Natural killer cell (primary cell): ENCODE results near the gene RBM28. TPM values are rescaled to one million over a fixed set of nuclear protein-coding genes. Genes with fewer than 3 reads are reported as not detected.

Source experiments
- ATAC-seq, 3 donors: fragments of 150-1000 bp in 2 of 3; fragments of 200-7000 bp in 1 of 3; cut with Tn5 transposase; 1 replicate in 1 of 3; 2 replicates in 2 of 3; pipeline ENCODE4 v1.10.0; 2021; ENCODE audit warnings: mild to moderate bottlenecking in 2 of 3, moderate library complexity in 2 of 3
- DNase-seq, 2 donors: peaks; one replicate each; pipeline versions ENCODE4 v3.0.0 to v3.0.0-alpha.2; 2013 to 2021; ENCODE audit warnings: mixed read lengths in 1 of 2
- H3K27ac ChIP-seq: one replicate; pipeline ENCODE4 v1.5.1; 2013; ENCODE audit warnings: mild to moderate bottlenecking, low read length
- H3K27me3 ChIP-seq: one replicate; pipeline ENCODE4 v1.6.1; 2013; ENCODE audit warnings: low read length; ENCODE audit not compliant: control insufficient read depth, insufficient read depth
- H3K36me3 ChIP-seq: one replicate; pipeline ENCODE4 v1.6.1; 2013; ENCODE audit warnings: low read length; ENCODE audit not compliant: control insufficient read depth, insufficient read depth
- H3K4me1 ChIP-seq: one replicate; pipeline ENCODE4 v1.6.1; 2013; ENCODE audit warnings: low read length; ENCODE audit not compliant: control insufficient read depth, insufficient read depth
- H3K4me3 ChIP-seq: one replicate; pipeline ENCODE4 v1.5.1; 2013; ENCODE audit warnings: low read length
- H3K9me3 ChIP-seq: one replicate; pipeline ENCODE4 v1.6.1; 2013; ENCODE audit warnings: low read length; ENCODE audit not compliant: control insufficient read depth, insufficient read depth
- H3K27ac Mint-ChIP-seq, 2 donors: one replicate each; pipeline ENCODE4 v1.8.0; 2022; ENCODE audit warnings: mild to moderate bottlenecking in 2 of 2, mixed read lengths in 2 of 2, moderate library complexity in 1 of 2
- H3K27me3 Mint-ChIP-seq, 2 donors: one replicate each; pipeline ENCODE4 v1.8.0; 2022; ENCODE audit warnings: low read depth in 2 of 2, mixed read lengths in 2 of 2
- H3K36me3 Mint-ChIP-seq: one replicate; pipeline ENCODE4 v1.8.0; 2022; ENCODE audit warnings: mixed read lengths
- H3K4me1 Mint-ChIP-seq, 2 donors: one replicate each; pipeline ENCODE4 v1.8.0; 2022; ENCODE audit warnings: mixed read lengths in 2 of 2
- H3K4me3 Mint-ChIP-seq: one replicate; pipeline ENCODE4 v1.8.0; 2022; ENCODE audit warnings: mild to moderate bottlenecking, moderate library complexity, mixed read lengths
- H3K9me3 Mint-ChIP-seq, 2 donors: one replicate each; pipeline ENCODE4 v1.8.0; 2022; ENCODE audit warnings: mixed read lengths in 2 of 2
- WGBS: methylation state at CpG from one replicate; pipeline ENCODE4 v1.1.7; 2013; ENCODE audit warnings: missing lambda C conversion rate; ENCODE audit not compliant: insufficient coverage; 5-methylcytosine and 5-hydroxymethylcytosine counted together
- intact Hi-C: fragments of 100-400 bp; cut with micrococcal nuclease; formaldehyde crosslinking; loops from one replicate; pipeline ENCODE4 v1.14.2; 2022
- total RNA-seq, 4 donors: library from RNA; stranded (reverse); fragments of 120-200 nt in 1 of 4; gene quantifications; one replicate each; pipeline versions ENCODE4 v1.2.3 to v1.2.4, GENCODE V29; 2013 to 2022
- TF ChIP-seq, protein P1 (sequence below): fragments of 200-600 bp; IDR thresholded peaks from one replicate; pipeline ENCODE4 v1.8.0; 2022; ENCODE audit warnings: antibody characterized with exemption

RBM28 gene
- total RNA-seq, 3 donors from 2014 or later (not counting 1 experiment from before 2014, with no cell fraction given), result 32.5 to 48.7 (median 48.5) TPM

DNA sequence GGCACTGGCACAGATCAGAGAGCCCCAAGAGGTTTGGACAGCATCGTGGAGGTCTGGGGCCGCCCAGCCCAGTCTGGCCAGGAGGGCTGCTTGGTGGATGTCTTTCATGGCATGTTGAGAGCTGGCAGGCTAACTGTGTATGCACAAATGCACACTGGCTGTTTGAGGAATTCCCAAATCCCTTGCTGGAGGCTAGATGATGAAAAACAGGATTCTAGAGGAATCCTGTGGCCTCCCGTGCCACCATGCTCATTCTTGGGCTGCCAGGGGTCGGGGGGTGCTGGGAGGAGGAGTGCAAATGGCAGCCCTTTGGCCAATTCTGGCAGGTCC, 76.1 kb downstream of the RBM28 start:
- Histone ChIP-seq H3K4me3 (no peak overlapping the region), H3K27ac (no peak overlapping the region), H3K4me1 (no peaks in the 10 kb centered on the region), H3K36me3 (no peaks in the 10 kb centered on the region), H3K9me3 (no peaks in the 10 kb centered on the region), H3K27me3 (peaks cover 9% of the 10 kb centered on the region)
- H3K4me1 Mint-ChIP-seq, result no peaks in the 10 kb centered on the region
- H3K36me3 Mint-ChIP-seq, result no peaks in the 10 kb centered on the region
- ATAC-seq (no peak), DNase-seq (no peak)
- TF ChIP-seq, protein P1, sequence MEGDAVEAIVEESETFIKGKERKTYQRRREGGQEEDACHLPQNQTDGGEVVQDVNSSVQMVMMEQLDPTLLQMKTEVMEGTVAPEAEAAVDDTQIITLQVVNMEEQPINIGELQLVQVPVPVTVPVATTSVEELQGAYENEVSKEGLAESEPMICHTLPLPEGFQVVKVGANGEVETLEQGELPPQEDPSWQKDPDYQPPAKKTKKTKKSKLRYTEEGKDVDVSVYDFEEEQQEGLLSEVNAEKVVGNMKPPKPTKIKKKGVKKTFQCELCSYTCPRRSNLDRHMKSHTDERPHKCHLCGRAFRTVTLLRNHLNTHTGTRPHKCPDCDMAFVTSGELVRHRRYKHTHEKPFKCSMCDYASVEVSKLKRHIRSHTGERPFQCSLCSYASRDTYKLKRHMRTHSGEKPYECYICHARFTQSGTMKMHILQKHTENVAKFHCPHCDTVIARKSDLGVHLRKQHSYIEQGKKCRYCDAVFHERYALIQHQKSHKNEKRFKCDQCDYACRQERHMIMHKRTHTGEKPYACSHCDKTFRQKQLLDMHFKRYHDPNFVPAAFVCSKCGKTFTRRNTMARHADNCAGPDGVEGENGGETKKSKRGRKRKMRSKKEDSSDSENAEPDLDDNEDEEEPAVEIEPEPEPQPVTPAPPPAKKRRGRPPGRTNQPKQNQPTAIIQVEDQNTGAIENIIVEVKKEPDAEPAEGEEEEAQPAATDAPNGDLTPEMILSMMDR, result no peak
- no peak overlapping the region for H3K4me3 Mint-ChIP-seq
- H3K27ac Mint-ChIP-seq, result no peak overlapping the region
- no peaks in the 10 kb centered on the region for H3K9me3 Mint-ChIP-seq
- H3K27me3 Mint-ChIP-seq, result peaks cover 23 to 25% of the 10 kb centered on the region in 2 donors
- intact Hi-C loops, result no loop called here
- WGBS, result 90% methylated on average over 4 of the region's 4 CpGs

- Histone ChIP-seq H3K27me3 (peaks cover 9% of the 10 kb centered on the region), H3K36me3 (no peaks in the 10 kb centered on the region), H3K27ac (no peak overlapping the region), H3K4me3 (no peak overlapping the region), H3K9me3 (no peaks in the 10 kb centered on the region), H3K4me1 (no peaks in the 10 kb centered on the region)
- intact Hi-C loops, result no loop called here
- no peaks in the 10 kb centered on the region for H3K36me3 Mint-ChIP-seq
- H3K9me3 Mint-ChIP-seq, result no peaks in the 10 kb centered on the region
- TF ChIP-seq, protein P1, result no peak
- no peaks in the 10 kb centered on the region for H3K4me1 Mint-ChIP-seq
- H3K27ac Mint-ChIP-seq, result no peak overlapping the region
- DNase-seq (no peak), ATAC-seq (no peak)
- peaks cover 22 to 23% of the 10 kb centered on the region in 2 donors for H3K27me3 Mint-ChIP-seq
- 86% methylated on average over 16 of the region's 16 CpGs for WGBS
- no peak overlapping the region for H3K4me3 Mint-ChIP-seq
These were observed 76.7 kb downstream of the RBM28 start for GRCh38 chr7:128266883-128267594.

- Histone ChIP-seq H3K4me3 (no peak overlapping the region), H3K9me3 (no peaks in the 10 kb centered on the region), H3K27ac (no peak overlapping the region), H3K4me1 (no peaks in the 10 kb centered on the region), H3K27me3 (peaks cover 9% of the 10 kb centered on the region), H3K36me3 (no peaks in the 10 kb centered on the region)
- ATAC-seq, result no peak
- TF ChIP-seq, protein P1, result no peak
- DNase-seq, result no peak
- Mint-ChIP-seq H3K36me3 (no peaks in the 10 kb centered on the region), H3K9me3 (no peaks in the 10 kb centered on the region), H3K4me3 (no peak overlapping the region), H3K27me3 (peaks cover 22 to 23% of the 10 kb centered on the region in 2 donors), H3K27ac (no peak overlapping the region), H3K4me1 (no peaks in the 10 kb centered on the region)
- intact Hi-C loops, result no loop called here
- WGBS, result 100% methylated on average over 1 of the region's 1 CpG
These were observed 77.2 kb downstream of the RBM28 start for GRCh38 chr7:128266529-128266882.

DNA sequence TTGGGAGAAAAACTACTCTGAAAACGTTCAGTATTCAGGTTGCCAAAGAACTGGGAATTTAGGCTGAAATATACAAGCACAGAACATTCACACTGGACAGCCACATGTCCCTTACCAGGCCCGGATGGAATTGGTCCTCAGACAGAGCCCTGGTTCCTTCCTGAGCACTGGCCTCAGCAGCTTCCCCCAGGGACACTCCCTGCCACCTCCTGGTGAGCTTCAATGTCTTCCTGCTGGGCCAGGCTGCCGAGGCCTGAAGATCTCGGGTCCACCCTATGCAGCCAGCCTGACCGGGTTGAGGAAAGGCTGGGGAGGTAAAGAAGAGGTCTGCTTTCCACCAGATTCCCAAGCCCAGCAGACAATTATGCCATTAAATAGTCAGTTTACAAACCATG, 77.8 kb downstream of the RBM28 start:
- TF ChIP-seq, protein P1, result no peak
- ATAC-seq (no peak), DNase-seq (no peak)
- H3K27ac Mint-ChIP-seq, result no peak overlapping the region
- Histone ChIP-seq H3K4me3 (no peak overlapping the region), H3K4me1 (no peaks in the 10 kb centered on the region), H3K27ac (no peak overlapping the region), H3K27me3 (peaks cover 4% of the 10 kb centered on the region), H3K9me3 (no peaks in the 10 kb centered on the region), H3K36me3 (no peaks in the 10 kb centered on the region)
- no peaks in the 10 kb centered on the region for H3K36me3 Mint-ChIP-seq
- intact Hi-C loops, result no loop called here
- H3K4me1 Mint-ChIP-seq, result no peaks in the 10 kb centered on the region
- H3K9me3 Mint-ChIP-seq, result no peaks in the 10 kb centered on the region
- 21% methylated on average over 2 of the region's 5 CpGs for WGBS
- H3K27me3 Mint-ChIP-seq, result peaks cover 17 to 23% of the 10 kb centered on the region in 2 donors
- no peak overlapping the region for H3K4me3 Mint-ChIP-seq
